GM20431 (cell line): Measurements from ENCODE around the gene ZFR2.
"Not testable (repeated sequence)": the region's sequence is repeated elsewhere in the genome, so short reads cannot be mapped to it uniquely, and the experiment has no call there.

Experiments used
- in situ Hi-C: fragments of 300-500 bp; cut with MseI, MboI; formaldehyde crosslinking; loops from one replicate; pipeline ENCODE4 v1.15.0; 2020; ENCODE audit warnings: low sequenced_read_pairs; ENCODE audit not compliant: unreplicated experiment

ZFR2 gene

DNA sequence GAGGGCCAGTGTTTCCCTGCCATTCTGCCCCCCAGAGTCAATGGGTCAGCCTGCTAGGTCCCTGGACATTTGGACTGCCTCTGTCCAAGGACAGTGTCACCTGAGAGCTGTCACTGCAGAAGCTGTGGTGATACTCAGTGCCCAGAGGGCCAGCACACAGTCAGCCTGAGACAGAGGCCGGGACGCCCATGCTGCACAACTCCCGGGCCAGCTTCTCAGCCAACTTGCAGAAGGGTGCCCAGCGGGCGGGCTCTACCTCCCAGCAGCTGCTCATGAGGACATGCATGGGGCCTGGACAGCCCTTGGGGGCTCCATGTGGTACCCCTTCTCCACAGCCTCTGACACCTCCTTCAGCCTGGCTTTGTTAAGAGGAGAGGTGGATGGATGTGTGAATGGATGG is 93.0 kb downstream of the ZFR2 start:
- in situ Hi-C loops, result no loop called here

DNA sequence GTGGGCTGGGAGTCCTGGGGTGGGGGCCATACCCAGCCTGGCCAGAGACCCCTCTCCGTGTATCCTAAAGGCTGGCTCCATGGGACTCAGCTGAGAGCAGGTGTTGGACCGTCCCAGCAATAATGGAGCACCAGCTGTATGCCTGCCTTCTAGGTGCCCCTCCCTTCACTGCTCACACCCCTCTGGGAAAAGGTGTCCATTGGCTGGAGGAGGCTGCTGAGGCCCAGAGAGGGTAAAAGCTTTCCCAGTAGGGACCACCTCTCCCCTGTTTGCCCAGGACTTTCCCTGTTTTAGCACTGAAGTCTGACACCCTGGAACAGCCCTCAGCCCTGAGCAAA is 93.5 kb downstream of the ZFR2 start:
- in situ Hi-C loops, result no loop called here

DNA sequence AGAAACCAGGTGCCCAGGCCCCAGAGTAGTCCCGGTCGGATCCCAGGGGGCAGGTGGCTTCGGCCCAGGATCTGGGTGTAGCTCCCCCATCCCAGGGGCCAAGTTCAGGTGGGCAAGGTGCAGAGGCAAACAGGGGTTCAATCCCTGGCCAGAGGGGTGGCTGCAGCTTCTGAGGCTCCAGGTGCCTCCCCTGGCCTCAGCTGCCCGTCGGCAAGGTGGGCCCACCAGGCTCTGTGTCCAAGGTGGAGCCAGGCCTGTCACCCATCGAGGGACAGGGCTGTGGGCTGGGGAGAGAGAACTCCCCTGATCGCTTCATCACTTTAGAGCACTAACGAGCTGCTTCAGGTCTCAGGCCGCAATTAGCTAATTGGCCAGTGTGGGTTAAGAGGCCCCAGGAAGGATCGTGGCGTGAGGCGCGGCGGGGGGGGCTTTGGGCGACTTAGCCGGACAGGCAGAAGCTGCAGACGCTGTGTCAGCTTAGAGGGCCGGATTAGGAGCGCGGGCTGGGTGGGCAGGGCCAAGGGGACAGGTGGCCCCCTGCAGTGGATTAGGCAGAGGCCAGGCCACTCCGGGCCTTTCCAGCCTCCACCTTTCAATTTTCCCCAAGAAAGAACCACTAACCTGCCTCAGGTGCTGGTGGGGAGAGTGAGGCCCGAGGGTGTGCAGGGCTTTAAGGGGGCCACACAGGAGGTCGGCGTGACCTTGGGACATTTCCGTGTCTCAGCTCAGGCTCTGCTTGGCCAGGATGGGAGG is 94.0 kb downstream of the ZFR2 start:
- in situ Hi-C loops, result no loop called here

DNA sequence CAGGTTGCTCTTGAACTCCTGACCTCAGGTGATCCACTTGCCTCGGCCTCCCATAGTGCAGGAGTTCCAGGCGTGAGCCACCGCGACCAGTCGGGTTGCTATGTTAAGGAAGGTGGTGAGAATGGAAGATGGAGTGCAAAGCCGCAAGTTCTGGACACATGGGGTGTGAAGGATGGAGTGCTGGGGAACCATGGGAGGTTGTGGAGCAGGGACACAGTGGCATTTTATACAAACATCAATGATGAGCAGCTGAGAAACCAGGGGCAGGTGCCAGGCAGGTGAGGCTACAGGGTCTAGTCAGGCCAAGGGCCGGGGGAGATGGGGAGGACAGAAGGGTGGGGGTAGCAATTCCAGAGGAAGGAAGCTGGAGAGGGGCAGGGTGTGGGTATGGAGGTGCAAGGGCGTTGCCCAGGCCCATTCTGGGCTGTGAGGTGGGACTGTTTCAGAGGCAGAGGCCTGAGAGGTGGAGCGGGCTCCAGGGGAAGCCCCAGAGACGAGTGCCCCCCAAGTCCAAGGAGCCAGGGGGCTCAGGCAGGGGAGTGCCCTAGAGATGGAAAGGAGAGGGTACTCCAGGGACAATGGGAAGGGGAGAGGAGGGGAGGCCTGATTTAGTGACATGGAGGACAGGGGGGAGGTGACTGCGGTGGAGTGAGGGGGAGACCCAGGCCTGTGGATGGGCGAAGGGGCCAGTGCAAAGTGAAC is 94.9 kb downstream of the ZFR2 start:
- in situ Hi-C loops, result no loop called here

DNA sequence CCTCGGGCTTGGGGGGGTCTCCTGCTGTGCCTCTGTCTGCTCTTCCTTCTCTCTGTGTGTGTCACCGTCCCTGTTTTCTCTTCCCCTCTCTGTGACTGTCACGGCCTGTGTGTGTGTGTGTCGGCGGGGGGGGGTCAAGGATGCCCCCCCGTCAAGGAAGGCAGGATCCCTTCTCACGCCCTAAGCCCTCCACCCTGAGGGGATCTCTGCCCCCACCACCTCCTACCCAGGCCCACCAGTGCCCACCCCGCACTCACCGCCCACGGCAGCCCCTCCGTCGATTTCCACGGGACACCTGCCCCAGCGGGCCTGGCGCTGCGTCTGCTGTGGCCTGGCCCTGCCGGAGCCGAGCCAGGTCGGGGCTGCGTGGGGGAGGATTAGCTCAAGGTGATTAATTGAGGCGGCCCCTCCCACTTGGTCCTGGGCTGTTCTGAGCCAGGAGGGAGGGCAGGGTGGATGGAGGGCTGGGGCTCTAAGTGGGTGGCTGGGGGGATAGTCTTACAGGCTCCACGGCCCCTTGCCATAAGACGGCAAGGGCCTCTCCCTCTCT is 96.9 kb downstream of the ZFR2 start, which contains the start of gene RAX2:
RAX2 (minus strand) TSS at position 323 of the 550 bp plus-strand sequence. CDS start 486 bp downstream, outside the sequence.
- in situ Hi-C loops, result no loop called here

DNA sequence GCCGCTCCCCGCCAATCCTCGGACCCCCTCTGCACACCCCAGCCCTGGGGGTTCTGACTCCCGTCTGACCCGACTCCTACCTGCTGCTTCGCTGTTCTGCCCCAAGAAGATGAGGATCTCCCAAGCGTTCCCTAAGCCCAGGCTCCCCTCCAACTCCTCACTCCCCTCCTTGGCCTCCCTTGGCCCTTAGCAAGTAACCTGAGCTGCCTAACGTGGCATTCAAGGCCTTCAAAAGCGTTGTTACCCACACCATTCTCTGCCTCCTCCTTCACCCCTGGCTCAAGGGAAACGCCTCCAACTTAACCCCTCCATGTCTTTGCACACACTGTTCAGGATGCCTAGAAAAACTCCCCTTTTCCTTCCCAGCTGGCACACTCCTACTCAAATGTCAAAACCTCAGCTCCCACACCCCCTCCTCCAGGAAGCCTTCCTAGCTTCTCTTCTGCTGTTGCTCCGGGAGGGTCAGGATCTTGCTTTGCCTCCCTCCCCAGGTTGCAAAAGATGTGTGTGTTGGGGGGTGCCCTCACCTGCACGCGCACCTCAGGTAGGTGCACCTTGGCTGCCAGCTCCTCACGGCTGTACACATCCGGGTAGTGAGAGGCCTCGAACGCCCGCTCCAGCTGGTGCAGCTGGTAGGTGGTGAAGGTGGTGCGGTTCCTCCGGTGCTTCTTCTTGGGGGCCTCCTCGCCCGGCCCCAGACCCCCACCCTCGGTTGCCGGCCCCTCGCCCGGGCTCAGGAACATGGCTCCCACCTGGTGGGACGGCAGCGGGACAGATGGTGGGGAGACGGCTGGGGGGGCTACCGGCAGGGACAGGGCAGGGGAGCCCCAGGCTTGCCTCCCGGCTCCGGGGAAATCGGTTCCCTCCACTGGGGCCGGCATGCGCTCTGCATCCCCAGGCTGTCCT is 97.6 kb downstream of the ZFR2 start:
- in situ Hi-C loops, result no loop called here

DNA sequence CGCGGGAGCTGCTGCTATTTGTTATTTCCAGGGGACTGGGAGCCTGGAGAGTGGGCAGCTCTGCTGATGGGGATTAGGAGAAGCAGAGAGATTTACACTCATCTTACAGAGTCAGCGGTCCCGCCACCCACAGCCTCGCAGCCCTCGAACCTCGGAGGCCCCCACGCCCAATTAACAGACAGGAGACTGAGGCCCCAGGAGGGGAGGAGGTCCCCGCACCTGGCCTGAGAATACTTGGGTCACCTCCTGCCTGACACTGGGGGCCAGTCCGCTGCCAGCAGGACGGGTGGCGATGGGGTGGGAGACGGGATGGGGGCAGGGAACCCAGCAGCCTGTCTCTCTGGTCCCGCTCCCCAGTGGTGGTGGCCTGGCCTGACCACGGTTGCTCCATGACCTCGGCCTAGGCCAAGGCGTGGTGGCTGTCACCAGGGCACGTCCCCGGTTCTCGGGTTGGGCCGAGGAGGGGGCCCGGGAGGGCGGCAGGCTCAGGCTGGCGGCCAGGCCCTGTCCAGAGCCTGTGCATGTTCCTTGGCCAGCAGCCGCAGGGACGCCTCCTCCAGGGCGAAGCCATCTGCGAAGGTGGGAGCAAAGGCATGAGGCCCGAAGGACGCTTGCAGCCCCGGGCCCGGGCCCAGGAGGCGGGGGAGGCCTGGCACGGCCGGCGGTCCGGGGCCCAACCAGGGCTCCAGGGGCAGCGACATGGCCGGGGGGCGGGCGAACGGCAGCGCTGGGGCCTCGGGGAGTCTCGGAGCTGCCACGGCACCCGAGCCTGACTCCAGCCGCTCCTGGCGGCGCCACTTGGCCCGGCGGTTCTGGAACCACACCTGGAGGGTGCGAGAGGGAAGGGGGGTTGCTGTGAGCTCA is 98.5 kb downstream of the ZFR2 start:
- in situ Hi-C loops, result no loop called here

DNA sequence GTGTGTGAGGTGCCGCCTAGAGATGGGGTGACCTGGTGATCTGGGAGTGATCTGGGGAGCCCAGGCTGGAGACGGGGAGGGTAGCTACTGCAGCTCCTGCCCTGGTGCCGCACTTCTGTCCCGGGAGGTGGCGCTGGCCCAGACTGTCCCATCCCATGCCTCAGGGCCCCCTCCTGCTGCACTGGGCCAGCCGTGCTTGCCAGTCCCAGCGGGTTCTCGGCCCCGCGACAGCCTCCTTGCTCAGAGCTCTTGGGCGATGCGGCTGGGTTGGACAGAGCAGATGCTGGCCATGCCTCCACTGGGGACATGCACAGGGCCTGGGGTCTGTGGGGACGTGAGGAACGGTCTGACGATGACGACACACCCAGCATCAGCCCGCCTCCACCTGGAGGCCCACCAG is 99.3 kb downstream of the ZFR2 start:
- in situ Hi-C loops, result no loop called here

DNA sequence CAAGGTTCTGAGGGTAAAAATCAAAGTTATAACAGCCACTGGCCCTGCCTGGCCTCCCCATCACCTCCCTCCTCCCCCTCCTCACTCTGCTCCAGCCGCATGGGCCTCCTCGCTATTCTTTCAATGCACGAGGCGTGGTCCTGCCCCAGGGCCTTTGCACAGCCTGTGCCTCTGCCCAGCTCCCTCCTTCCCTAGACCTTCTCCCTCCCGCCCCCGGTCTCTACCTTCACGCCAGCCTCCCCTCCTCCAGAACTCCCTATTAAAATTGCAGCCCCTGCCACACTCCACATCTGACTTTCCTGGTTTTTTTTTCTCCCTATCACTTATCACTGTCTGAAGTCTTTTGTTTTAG is 100.1 kb downstream of the ZFR2 start:
- in situ Hi-C loops, result no loop called here

DNA sequence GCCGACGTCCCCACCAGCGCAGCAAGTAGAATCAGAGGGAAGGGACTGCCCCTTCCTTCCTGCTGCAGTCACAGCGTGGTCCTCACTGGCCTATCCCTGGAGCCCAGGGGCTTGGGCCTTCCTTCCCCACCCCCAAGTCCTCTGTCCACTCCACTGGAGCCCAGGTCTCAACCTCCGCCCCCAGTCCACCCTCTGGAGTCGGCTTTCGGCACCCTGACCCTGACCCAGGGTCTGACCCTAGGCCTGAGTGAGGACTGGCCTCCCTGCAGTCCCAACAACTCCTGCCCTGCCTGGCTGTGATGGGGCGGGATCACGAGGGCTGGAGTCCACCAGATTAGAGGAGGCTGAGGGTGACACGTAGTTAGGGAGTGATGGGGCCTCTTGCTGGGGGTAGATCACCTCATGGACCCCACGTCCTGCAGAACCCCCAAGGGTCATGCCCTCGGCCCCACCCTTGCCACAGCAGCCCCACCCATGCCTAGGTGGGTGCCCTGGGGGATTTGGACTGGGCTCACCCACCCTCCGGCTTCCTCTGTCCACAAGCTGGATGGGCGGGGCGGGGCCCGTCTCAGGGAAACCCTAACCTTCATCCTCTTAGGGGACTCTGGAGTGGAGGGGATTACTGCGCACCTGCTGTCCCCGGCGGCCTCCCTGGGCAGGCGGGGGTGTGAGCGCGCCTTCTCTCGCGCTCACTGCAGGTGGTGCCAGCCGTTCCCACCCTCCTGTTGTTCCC is 100.7 kb downstream of the ZFR2 start:
- in situ Hi-C loops, result no loop called here

DNA sequence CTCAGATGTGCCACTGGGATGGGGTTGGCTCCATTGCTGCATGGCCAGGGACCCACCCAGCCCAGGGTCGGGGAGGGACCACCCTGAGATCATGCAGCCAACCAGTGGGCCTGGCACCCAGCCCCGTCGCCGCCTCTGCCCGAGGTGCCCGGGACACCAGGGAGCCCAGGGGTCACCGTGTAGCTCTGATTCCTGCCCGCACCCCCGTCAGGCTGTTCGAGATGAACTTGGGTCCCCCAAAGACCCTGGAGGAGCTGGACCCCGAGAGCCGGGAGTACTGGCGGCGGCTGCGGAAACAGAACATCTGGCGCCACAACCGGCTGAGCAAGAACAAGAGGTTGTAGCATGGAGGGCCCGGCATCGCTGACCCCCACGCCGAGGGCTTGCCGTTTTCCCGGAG is 101.8 kb downstream of the ZFR2 start:
- in situ Hi-C loops, result no loop called here

DNA sequence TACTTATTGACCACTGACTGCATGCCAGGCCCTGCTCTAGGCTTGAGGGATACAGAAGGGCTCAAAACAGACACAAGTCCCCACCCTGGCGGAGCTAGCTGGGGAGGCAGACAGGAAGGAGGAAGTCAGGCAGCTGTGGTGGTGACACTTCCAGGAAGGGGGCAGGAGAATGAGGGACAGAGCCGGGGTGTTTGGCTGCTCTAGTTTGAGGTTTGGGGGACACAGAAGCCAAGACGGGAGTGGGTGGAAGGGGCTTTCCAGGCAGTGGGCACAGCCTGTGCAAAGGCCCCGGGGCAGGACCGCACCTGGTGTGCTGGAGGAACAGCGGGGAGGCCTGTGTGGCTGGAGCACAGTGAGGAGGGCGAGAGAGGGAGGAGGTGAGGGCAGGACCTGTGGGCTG is 102.3 kb downstream of the ZFR2 start:
- in situ Hi-C loops, result no loop called here

DNA sequence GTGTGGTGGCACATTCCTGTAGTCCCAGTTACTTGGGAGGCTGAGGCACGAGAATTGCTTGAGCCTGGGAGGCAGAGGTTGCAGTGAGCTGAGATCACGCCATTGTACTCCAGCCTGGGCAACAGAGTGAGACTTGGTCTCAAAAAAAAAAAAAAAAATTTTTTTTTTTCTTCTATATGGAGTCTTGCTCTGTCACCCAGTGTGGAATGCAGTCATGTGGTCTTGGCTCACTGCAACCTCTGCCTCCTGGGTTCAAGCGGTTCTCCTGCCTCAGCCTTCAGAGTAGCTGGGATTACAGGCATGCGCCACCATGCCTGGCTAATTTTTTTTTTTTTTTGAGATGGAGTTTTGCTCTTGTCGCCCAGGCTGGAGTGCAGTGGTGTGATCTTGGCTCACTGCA is 103.1 kb downstream of the ZFR2 start:
- in situ Hi-C loops, result not testable (repeated sequence)

DNA sequence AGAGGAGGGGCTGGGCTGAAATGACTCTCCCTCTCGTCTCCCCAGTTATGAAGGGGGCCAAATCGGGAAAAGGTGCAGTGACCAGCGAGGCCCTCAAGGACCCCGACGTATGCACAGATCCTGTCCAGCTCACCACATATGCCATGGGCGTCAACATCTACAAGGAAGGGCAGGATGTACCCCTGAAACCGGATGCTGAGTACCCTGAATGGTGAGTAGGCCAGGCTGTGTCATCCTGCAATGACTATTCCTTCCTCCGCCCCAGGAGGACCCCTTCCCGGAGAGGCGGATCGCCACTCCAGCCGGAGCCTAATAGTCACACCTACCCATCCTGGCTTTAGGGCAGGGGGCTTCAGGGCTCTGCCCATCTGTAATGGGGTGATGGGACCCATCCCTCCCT is 103.7 kb downstream of the ZFR2 start:
- in situ Hi-C loops, result no loop called here

DNA sequence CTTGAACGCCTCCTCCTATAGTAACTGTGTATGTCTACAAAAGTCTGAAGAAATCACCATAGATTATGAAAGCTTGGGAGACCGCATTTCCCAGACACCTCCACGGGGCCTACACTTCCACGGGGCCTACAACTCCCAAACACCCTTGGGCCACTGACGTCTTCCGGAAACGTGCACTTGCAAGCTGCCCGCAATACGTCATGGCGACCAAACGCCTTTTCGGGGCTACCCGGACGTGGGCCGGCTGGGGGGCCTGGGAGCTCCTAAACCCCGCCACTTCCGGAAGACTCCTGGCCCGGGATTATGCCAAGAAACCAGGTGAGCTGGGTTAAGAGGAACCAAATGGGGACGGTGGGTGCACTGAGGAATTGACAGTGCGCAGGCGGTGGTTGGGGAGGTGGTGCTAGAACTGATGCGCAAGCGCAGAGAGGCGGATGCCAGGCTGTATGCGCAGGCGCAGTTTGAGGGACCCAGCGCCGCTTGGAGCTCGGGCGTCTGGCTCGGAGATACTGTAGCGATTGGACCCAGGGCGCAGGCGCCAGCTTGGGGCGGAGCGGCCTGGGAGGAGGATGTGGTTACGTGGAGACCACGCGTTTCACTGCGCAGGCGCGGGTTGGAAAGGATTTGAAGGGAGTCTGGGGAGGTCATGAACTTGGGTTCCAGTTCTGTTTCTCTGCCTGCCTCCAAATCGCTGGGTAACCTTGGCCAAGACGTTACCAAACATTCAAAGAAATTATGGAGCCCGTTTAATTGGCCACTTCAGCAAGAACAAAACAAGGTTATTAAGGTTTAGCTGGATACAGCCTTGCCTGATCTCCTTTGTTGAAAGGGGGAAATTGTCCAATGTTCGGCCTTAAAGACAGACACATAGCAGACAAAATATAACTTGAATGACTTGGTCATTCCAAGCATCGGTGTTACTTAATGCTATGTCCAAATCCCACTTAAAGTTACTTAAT is 106.1 kb downstream of the ZFR2 start, which contains the start of gene MRPL54:
MRPL54 (plus strand) TSS at position 182 of the 959 bp plus-strand sequence; CDS start at position 201, 19 bp downstream.
- in situ Hi-C loops, result no loop called here

DNA sequence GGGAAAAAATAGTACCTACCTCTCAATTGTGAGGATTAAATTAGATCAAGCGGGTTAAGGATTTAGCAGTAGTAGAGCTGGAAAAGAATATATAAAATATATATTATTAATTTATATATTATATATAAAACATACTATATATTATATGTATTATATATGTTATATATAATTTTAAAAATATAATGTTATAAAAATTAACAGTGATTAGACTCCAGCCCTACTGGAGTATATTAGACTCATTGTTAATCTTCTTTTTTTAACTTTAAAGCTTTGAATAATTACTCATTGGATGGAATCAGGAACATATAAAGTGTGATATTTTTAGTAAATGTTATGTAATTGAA is 106.7 kb downstream of the ZFR2 start:
- in situ Hi-C loops, result no loop called here

DNA sequence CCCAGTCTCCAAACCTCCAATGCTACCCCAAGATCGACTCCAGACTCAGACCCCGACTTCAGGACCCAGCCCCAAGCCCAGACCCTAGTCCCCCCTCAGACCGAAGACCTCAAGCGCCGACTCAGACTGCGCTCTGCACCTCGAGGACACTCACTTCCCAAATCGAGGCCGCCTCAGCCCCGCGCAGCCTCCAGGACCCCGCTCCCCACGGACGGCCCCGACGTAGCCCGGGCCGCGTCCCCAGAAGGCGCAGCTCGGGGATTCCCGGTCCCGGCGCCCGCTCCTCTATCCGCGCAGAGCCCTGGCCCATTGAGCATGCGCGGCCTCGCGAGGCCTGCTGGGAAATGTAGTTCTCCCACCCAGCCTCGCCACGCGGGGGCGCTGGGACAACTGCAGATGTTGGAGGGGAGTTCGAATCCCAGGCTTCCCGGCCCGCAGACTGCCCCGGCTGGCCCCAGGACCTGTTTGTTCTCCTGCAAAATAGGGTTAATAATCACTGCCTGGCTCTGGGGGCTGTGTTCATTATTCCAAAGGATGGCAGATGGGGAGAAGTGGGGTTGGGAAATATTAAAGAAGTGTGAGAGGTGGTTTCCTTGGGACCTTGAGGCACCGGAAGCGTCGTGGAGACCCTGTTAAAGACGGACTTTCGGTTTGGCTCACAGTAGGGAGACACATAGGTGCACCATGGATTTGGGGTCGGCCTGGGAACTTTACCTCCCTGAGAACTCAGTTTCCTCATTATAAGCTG is 107.3 kb downstream of the ZFR2 start, which contains the start of gene APBA3:
APBA3 (minus strand) TSS at position 311 of the 748 bp plus-strand sequence. CDS start 1,428 bp downstream, outside the sequence.
- in situ Hi-C loops, result no loop called here
